AG08396 (cell line): Measurements from ENCODE around the gene TRIP13.
"Not testable (repeated sequence)": the region's sequence is repeated elsewhere in the genome, so short reads cannot be mapped to it uniquely, and the experiment has no call there.

Source experiments
- DNase-seq: peaks from one replicate; pipeline ENCODE4 v3.0.0; 2012; ENCODE audit warnings: low spot score, mixed read lengths

Gene TRIP13

DNA sequence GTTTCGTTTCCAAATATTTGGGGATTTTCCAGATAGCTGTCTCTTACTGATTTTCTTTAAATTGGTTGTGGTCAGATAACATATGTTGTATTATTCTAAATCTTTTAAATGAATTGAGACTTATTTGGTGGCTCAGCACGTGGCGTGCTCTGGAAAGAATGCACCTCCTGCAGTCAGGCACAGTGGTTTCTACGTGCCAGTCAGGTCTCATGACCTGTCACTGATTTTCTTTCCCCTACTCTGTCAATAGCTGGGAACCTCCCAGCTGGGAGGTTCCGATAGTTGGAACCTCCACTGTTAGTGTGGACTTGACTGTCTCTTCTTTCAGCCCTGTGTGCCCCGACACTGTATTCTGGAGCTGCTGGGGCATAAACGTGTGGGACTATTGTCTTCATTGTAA, 27.6 kb downstream of the TRIP13 start:
- DNase-seq = no peak

DNA sequence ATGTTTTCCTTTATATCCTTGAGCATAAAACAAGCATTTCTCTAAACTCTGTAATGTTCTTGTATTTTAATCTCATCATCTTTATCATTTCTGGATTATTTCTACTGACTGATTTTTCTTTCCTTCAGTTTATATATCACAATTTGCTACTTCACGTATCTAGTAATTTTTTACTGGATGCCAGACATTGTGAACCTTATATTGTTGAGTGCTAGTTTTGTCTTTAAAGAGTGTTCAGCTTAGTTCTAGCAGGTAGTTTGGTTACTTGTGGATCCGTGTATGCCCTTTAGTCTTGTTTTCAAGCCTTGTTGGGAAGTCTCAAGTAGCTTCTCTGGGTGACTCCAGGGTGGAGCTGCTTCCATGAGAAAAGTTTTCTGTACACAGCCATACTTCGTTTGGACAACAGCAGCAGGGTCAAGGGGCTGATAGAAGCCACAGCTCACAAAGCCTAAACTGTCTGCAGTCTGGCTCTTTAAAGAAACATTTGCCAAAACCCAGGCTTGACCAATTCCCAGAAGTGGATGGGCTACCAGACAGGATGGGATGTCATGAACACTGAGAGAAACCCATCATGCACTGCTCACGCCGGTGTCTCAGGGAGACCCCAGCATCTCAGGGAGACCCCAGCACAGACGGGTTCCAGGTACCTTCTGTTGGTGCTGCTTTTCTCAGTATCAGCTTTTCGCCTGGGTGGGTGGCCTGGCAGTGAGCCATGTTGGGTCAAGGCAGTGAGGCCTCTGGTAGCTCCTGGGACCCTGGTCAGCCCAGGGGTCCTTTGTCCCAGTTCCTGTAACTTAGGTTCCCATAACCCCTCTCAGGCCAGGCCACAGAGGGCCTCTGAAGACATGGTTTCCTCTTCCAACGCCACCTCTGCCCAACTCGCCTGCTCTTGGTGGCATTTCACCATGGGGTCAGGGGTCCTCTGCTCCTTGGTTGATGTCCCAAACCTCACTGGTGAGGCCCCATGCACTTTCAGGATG, 29.1 kb downstream of the TRIP13 start:
- DNase-seq = no peak

DNA sequence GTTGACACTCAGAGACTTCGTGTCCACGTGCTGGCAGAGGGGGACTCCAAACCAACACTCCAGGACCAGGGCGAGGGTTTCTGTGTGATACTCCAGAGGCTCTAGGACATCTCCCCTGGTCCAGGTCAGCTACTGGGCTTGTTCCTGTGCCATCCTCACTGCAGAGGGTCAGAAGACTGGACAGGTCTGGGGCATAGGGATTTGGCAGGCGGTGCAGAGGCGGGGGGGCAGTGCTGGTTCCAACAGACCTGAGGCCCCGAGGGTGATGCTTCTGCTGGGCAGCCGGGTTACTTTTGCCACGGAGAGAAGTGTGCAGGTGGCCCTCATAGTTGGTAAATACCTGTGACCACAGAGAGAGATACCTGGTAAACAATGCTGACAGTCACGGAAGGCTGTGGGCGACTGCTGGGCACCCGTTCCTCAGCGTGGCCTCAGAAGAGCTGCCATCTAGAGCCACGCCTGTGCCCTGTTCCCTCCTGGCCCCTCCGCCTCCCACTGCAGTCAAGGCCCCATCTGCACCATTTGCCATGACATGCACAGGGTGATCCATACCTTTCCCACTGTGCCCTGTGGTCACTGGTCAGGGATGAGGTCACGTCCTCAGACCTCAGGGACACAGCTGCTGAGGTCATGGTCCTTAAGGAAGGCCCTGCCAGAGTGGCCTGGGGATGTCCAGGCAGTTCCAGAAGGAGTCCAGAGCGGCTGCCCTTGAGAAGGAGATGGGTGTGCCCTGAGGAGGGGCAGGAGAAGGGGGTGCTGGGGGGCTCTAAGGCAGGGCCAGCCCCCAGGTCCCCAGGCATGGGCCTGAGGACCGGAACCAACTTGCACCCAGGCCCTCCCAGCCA, 30.0 kb downstream of the TRIP13 start:
- DNase-seq = no peak

DNA sequence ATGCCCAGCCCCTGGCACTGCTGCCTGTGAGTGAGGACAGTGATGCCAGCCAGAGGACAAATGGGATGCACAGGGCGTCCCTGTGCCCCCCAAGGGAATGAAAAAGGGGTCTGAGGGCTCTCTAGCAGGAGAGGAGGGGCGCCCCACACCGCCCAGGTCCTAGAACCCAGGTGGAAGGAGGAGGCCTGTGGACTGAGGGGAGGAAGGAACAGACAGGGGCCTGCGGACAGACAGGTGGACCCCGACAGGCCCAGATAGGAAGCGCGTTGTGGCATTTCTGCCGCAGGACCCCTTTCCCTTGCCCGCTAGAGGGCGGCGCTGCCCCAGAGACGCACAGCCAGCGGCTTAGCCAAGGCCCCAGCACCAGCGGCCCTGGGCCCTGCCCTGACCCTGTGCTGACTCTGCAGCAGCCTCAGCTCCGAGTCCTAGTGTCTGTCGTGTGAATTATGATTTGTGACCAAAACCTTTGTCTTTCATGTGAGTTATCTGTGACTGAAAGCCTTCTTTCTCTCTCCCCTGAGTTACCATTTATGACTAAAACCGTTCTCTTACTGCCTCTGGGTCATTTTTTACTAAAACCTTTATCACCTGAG, 30.7 kb downstream of the TRIP13 start:
- peak; percentile 91 for DNase-seq

DNA sequence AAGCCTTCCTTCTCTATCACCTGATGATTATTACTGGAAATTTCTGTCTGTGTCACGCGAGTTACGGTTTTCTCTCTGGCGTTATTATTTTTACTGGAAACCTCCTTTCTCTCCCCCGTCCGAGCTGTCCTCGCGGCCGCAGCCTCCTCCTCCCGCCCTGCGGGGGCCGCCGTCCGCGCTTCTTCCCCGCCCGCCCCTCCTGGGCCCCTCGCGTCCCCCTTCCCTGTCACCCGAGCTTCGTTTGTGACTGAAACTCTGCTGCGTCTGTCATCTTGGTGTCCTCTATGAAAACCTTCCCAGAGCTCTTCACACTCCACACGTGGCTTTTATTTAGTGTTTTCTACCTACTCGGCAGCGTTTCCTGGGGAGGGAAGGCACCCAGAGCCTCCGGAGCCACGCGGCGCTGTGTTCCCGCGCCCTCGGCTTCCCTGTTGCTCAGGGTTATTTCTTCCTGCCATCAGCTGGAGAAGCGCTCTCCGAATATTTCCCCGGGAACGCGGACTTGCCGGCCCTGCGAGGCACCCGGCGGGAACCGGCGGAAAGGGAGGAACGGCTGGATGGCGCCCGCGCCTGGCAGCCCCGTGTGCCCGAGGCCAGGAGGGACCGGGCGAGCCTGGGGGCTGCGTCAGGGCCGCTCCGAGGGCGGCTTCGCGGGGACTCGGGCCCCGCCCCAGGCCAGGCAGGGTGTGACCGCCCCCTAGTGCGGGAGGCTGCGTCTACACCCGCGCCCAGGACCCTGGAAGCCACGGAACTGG, 33.9 kb downstream of the TRIP13 start:
- DNase-seq = peak; percentile 84

DNA sequence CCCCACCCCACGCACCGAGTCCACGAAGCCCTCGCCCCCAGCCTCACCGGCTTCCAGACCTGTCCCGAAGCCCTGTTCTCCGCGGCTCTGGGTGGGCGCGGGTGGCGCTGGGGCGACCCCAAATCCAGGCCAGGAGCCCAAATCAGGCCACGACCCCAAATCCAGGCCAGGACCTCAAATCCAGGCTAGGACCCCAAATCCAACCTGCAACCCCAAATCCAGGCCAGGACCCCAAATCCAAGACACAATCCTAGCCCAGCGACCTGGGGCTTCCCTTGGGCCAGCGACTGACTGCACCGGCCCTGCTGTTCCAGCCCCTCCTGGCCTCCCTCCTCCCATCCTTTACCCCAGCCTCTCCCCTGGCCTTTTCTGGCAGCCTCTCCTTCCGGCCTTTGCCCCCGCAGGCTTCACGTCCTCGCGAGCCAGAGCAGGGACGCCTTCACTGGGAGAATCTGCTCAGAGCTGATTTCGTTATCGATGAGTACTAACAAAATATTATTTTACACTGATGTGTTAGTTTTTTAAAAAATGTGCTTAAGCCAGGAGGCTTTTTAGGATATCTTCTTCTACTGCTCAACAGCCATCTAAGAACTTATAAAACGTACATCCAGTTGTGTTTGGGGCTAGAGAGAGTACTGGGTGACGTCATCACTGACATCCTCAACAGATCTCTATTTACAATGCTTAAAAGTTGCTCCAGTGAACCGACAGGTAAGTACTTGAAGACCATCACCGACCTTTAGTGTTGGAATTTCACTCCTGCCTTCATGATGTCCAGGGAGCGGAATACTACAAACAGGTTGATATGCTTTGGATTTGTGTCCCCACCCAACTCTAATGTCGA, 34.7 kb downstream of the TRIP13 start:
- no peak for DNase-seq

DNA sequence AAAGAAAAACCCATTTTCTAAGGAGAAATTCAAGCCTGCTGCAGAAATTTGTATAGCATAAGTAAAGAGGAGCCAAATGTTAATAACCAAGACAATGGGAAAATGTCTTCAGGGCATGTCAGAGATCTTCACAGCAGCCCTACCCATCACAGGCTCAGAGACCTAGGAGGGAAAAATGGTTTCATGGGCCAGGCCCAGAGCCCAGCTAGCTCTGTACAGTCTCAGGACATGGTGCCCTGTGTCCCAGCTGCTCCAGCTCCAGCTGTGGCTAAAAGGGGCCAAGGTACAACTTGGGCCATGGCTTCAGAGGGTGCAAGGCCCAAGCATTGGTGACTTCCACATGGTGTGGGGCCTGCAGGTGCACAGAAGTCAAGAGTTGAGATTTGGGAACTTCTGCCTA, 36.5 kb downstream of the TRIP13 start:
- not testable (repeated sequence) for DNase-seq

DNA sequence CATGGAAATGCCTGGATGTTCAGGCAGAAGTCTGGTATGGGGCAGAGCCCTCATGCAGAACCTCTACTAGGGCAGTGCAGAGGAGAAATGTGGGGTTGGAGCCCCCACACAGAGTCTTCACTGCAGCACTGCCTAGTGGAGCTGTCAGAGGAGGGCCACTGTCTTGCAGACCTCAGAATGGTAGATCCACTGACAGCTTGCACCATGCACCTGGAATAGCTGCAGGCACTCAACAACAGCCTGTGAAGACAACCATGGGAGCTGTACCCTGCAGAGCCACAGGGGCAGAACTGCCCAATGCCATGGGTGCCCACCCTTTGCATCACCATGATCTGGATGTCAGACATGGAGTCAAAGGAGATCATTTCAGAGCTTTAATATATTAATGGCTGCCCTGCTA, 36.9 kb downstream of the TRIP13 start:
- no peak for DNase-seq

DNA sequence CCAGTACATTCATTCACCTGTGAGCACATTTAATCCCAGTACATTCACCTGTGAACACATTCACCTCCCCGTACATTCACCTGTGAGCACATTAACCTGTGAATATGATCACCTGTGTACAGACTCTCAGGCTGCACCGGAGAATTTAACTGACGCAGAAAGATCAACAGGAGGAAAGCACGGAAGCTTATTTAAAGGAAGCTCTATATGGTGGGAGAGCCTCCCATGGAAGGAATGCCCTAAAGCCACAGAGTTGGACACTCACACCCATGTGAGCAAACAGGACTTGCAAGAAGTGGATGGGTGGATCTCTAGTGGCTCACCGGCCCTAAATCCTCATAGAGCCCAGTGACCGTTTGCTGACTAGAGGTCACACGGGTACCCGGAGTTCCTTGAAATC, 38.2 kb downstream of the TRIP13 start:
- no peak for DNase-seq

DNA sequence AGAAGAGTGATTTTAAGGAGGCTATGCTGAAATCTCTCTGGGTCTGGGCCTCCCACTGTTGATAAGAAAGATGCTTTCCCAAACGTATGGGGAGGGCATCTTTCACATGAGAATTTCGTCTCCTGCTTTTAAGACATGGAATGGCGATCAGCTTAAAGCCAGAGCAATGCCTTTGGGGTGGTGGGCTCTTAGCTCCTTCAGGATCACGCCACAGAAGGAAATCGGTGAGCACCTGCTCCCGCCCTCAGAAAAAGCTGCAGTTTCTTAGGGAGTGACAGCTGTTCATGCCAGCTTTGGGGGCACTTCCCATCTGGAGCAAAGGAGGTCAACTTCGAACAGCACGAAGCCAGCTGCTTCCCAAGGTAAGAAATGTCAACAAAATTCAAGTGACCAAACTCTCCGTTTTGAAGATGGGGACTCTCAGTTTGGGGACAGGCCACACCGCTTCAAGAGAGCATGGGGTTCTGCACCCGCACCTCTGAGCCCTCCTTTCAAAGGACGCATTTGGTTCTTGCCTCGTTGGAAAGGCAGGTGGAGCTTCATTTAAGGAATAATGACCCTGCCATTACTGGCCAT, 39.0 kb downstream of the TRIP13 start:
- no peak for DNase-seq

DNA sequence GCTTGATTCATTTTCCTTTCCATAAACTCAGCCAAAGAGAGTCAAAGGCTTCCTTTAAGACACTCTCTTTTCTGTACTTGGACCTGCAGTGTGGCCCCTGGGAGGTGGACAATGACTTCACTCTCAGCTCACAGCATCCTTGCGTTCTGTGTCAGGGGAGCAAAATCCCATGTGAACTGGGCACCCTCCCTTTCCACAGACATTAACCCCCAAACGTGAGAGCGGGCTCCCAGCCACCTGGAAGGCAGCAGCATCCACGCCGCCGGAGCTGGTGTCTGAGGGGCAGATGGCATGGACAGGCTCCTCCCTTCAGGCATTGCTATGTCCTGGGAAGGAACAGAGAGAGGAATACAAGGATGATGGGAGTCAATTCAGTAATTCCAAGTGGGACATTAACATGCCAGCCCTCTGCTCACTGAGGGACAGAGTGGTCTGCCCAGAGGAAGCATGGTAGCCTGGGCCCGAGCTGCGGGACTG, 39.5 kb downstream of the TRIP13 start:
- no peak for DNase-seq

DNA sequence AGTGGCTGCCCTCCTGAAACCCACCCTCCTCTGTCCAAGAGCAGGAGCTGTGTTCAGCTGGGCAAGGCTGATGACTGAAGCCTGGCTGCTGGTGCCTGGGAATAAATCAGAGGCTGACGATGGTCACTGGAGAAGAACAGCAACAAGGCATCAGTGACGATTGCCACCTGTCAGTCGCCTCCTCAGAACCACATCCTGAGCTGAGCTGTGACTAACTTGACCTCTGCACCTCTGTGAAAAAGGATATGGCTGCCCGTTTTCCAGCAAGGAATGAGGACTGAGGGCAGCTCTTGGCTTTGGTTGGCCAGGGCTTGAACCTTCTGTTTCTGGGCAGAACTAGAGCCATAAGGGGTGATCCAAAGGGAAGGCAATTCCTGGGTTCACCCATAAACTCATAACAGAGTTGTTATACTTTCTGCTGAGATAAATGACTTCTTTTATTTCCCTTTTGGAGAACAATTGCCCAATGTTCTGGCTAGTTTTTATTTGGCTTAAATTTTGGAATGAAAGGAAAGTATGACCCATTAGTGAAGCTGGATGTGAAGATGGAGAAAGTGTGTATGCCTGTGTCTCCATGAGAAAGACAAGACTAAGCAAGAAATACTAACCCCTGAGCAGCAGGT, 40.1 kb downstream of the TRIP13 start:
- DNase-seq = peak; percentile 58

DNA sequence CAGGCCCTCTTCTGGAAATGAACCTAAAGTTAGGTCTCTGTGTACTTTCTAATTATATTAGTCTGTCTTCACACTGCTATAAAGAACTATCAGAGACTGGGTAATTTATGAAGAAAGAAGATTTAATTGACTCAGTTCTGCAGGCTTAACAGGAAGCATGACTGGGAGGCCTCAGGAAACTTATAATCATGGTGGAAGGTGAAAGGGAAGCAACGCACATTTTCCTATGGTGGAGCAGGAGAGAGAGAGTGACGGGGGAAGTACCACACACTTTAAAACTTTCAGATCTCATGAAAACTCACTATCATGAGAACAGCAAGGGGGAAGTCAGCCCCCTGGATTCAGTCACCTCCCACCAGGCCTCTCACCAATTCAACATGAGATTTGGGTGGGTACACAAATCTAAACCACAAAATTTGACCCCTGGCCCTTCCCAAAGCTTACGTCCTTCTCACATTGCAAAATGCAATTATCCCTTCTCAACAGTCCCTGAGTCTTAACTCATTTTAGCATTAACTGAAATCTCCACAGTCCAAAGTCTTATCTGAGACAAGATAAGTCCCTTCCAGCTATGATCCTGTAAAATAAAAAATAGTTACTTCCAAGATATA, 40.7 kb downstream of the TRIP13 start:
- DNase-seq = no peak

DNA sequence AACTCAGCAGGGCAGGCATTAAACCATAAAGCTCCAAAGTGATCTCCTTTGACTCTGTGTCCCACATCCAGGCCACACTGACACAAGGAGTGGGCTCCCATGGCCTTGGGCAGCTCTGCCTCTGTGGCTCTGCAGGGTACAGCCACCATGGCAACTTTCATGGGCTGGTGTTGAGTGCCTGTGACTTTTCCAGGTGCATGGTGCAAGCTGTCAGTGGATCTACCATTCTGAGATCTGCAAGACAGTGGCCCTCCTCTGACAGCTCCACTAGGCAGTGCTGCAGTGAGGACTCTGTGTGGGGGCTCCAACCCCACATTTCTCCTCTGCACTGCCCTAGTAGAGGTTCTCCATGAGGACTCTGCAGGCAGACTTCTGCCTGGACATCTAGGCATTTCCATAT, 41.3 kb downstream of the TRIP13 start:
- not testable (repeated sequence) for DNase-seq

DNA sequence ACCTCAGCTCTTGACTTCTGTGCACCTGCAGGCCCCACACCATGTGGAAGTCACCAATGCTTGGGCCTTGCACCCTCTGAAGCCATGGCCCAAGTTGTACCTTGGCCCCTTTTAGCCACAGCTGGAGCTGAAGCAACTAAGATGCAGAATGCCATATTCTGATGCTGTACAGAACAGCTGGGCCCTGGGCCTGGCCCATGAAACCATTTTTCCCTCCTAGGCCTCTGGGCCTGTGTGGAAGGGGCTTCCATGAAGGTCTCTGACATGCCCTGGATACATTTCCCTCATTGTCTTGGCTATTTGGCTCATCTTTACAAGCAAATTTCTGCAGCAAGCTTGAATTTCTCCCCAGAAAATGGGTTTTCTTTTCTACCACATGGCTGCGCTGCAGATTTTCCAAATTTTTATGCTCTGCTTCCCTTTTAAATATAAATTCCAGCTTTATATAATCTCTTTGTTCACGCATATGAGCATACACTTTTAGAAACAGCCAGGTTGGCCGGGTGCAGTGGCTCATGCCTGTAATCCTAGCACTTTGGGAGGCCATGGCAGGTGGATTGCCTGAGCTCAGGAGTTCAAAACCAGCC, 41.8 kb downstream of the TRIP13 start:
- not testable (repeated sequence) for DNase-seq

DNA sequence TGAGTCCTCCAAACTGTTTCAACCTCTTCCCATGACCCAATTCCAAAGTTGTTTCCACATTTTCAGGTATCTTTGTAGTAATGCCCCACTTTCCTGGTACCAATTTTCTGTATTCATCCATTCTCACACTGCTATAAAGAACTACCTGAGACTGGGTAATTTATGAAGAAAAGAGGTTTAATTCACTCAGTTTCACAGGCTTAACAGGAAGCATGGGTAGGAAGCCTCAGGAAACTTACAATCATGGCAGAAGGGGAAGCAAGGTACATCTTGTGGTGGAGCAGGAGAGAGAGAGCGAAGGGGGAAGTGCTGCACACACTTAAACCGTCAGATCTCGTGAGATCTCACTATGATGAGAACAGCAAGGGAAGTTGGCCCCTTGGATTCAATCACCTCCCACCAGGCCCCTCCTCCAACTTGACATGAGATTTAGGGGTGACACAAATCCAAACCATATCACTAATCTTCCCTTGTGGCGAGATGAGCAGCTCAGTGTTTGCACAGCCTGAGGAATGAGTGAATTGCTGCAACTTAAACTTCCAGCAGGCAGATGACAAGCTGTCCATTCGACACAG, 42.9 kb downstream of the TRIP13 start:
- DNase-seq = no peak

DNA sequence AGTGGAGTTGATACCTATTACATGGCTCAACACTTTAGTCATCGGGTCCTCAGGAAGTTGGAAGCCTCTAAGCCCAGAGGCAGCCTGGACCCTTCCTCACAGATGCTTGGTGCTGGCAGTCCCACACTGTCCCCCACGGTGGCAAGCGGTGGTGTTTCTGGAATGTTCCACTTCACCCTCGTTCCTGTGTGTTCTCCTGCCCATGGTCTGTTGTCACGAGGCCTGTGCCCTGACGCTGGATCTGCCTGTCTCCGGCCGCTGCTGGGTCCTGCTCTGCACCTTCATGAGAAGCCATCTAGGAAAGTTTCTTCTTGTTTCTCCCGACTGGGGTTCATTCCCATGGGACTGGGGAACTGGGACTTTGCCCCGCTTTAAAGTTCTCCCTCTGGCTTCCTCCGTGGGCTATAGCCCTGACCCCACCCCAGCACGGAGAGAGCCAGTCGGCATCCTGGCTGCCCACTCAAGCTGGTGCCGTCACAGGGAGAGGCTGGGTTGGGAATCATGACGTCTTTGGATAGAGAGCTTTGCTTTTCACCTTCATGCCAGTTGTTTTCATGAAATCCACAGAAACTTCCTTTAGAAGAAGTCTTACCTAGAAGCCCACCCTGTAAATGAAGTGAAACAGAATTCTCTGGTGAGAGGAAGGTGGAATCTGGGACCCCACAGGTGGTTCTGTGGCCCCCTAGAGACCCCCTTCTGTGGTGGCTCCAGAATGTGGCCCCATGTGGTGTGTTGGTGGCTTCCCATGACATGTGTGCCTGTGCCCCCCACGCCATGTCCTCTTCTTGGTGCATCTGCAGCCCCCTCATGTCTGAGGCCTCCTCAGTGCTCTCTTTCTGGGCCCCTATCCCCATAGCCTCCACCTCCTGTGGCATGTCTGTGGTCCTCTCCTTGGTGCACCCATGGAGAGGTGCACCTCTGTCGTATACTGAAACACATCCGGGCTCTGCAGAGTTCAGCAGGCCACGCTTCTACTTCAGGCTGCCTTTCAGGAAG, 43.8 kb downstream of the TRIP13 start:
- no peak for DNase-seq
